Activated CD4-positive, alpha-beta T cell treated with anti-CD3 and anti-CD28 coated beads for 36 hours (primary cell): ENCODE results near the gene ITPRIPL2. TPM values are rescaled to one million over a fixed set of nuclear protein-coding genes. Genes with fewer than 3 reads are reported as not detected.

Experiments used
- ATAC-seq: fragments of 200-7000 bp; cut with Tn5 transposase; one replicate; pipeline ENCODE4 v1.10.0; 2021; ENCODE audit warnings: mild to moderate bottlenecking, moderate library complexity
- CTCF ChIA-PET: fragments of 350-600 bp; sonication (Branson Sonifier 250); formaldehyde crosslinking; loops from one replicate; lab custom pipeline; 2021; ENCODE audit warnings: antibody characterized with exemption; lab: Charles Lee
- POLR2A ChIA-PET: fragments of 350-600 bp; sonication (Branson Sonifier 250); formaldehyde crosslinking; loops from one replicate; lab custom pipeline; 2021; ENCODE audit warnings: antibody characterized with exemption, inconsistent platforms; lab: Charles Lee
- DNase-seq: peaks from one replicate; pipeline ENCODE4 v3.0.0-alpha.2; 2020
- H3K27ac Mint-ChIP-seq: one replicate; pipeline ENCODE4 v1.8.0; 2021; ENCODE audit warnings: mixed read lengths
- H3K27me3 Mint-ChIP-seq: one replicate; pipeline ENCODE4 v1.8.0; 2021; ENCODE audit warnings: mixed read lengths
- H3K36me3 Mint-ChIP-seq: one replicate; pipeline ENCODE4 v1.8.0; 2021; ENCODE audit warnings: low read depth, mixed read lengths
- H3K4me1 Mint-ChIP-seq: one replicate; pipeline ENCODE4 v1.8.0; 2021; ENCODE audit warnings: mixed read lengths
- H3K4me3 Mint-ChIP-seq: one replicate; pipeline ENCODE4 v1.8.0; 2021; ENCODE audit warnings: mild to moderate bottlenecking, moderate library complexity, mixed read lengths
- H3K9me3 Mint-ChIP-seq: one replicate; pipeline ENCODE4 v1.8.0; 2021; ENCODE audit warnings: low read depth, mixed read lengths
- intact Hi-C, 2 experiments: fragments of 100-400 bp; cut with DNase I in 1 of 2; cut with micrococcal nuclease in 1 of 2; formaldehyde crosslinking; loops; one replicate each; pipeline versions ENCODE4 v1.14.2 to v1.15.1; 2022 to 2024; cut with DNase I, micrococcal nuclease
- total RNA-seq, 2 experiments: library from RNA; stranded (reverse); gene quantifications; one replicate each; pipeline ENCODE4 v1.2.3, GENCODE V29; 2021

ITPRIPL2 gene
- total RNA-seq, 2 experiments from 2014 or later, result 2.4 to 4.2 TPM

DNA sequence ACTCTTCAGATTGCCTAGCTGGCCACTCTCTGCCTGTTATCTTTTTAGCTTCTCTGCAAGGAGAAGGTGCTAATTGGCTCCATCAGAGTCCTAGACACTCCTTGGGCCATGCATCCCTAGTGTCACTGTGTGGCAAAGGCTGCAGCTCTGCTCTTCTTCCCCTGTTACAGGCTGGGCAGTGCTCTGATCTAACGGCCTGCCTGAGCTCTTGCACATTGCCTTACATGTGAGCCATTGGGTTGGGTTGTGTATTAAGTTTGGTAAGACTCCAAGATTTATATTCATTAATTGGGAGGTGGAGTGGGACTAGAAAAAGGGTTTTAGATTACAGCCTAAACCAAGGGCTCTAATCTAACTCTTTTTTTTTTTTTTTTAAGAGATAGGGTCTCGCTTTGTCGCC, 31.2 kb downstream of the ITPRIPL2 start:
- no peaks in the 10 kb centered on the region for H3K36me3 Mint-ChIP-seq
- ChIA-PET CTCF (interaction anchor here (0.6 to 1.1 kb wide), 2 partner anchors 286 to 358 kb away, joined by 3 read pairs; no protein-coding TSS in a partner anchor), POLR2A (no interaction called here)
- H3K4me1 Mint-ChIP-seq, result no peaks in the 10 kb centered on the region
- no peak overlapping the region for H3K4me3 Mint-ChIP-seq
- peaks cover 19% of the 10 kb centered on the region for H3K27me3 Mint-ChIP-seq
- DNase-seq (no peak), ATAC-seq (no peak)
- H3K9me3 Mint-ChIP-seq, result peaks cover 2% of the 10 kb centered on the region
- intact Hi-C loops, result no loop called here
- H3K27ac Mint-ChIP-seq, result no peak overlapping the region

DNA sequence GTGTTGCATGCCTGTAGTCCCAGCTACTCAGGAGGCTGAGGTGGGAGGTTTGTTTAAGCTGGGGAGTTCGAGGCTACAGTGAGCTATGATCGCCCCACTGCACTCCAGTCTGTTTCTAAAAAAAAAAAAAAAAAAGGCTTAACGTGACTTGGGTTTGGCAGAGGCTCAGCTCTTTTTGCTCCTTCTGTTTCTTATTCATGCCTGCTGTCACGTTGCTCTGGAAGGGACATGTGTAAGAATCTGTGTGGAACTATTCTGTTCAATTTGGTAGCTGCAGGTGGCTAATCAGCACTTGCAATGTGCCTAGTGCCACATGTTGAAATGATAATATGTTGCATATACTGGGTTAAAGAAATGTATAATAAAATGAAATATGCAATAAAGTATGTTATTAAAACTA, 33.4 kb downstream of the ITPRIPL2 start:
- DNase-seq (no peak), ATAC-seq (no peak)
- ChIA-PET CTCF (no interaction called here), POLR2A (no interaction called here)
- Mint-ChIP-seq H3K27me3 (peaks cover 14% of the 10 kb centered on the region), H3K9me3 (peaks cover 2% of the 10 kb centered on the region), H3K4me3 (no peak overlapping the region), H3K36me3 (no peaks in the 10 kb centered on the region), H3K27ac (no peak overlapping the region), H3K4me1 (no peaks in the 10 kb centered on the region)
- intact Hi-C loops, result no loop called here

DNA sequence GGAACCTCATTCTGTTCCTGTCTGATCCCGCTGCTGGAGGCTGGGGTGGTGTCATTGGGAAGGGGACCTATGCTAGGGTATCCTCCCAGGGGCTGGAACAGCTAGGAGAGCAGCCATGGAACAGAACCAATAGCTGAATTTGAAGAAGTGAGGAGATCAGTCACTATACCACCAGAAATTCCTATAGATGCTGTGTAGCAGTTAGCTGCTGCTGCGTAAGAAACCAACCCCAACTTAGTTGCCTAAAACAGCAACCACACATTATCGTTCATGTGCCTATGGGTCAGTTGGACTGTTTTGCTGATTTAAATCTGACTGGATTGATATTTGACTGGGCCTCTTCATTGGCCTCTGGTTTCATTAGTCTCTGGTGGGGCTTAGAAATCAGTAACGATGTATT, 33.9 kb downstream of the ITPRIPL2 start:
- no peak overlapping the region for H3K27ac Mint-ChIP-seq
- no peaks in the 10 kb centered on the region for H3K4me1 Mint-ChIP-seq
- H3K9me3 Mint-ChIP-seq, result peaks cover 2% of the 10 kb centered on the region
- DNase-seq (no peak), ATAC-seq (no peak)
- POLR2A ChIA-PET, result interaction anchor here (0.6 kb wide), 1 partner anchor 759 kb away, joined by 4 read pairs; no protein-coding TSS in a partner anchor
- H3K4me3 Mint-ChIP-seq, result no peak overlapping the region
- intact Hi-C loops, result no loop called here
- CTCF ChIA-PET, result no interaction called here
- H3K36me3 Mint-ChIP-seq, result no peaks in the 10 kb centered on the region
- H3K27me3 Mint-ChIP-seq, result peaks cover 14% of the 10 kb centered on the region

- ATAC-seq (no peak), DNase-seq (no peak)
- Mint-ChIP-seq H3K9me3 (peaks cover 2% of the 10 kb centered on the region), H3K27ac (no peak overlapping the region), H3K27me3 (peaks cover 15% of the 10 kb centered on the region), H3K4me3 (no peak overlapping the region), H3K36me3 (no peaks in the 10 kb centered on the region), H3K4me1 (no peaks in the 10 kb centered on the region)
- ChIA-PET POLR2A (interaction anchor here (0.6 kb wide), 1 partner anchor 758 kb away, joined by 4 read pairs; no protein-coding TSS in a partner anchor), CTCF (no interaction called here)
- intact Hi-C loops, result no loop called here
These were observed 34.4 kb downstream of the ITPRIPL2 start for GRCh38 chr16:19148189-19148588.

DNA sequence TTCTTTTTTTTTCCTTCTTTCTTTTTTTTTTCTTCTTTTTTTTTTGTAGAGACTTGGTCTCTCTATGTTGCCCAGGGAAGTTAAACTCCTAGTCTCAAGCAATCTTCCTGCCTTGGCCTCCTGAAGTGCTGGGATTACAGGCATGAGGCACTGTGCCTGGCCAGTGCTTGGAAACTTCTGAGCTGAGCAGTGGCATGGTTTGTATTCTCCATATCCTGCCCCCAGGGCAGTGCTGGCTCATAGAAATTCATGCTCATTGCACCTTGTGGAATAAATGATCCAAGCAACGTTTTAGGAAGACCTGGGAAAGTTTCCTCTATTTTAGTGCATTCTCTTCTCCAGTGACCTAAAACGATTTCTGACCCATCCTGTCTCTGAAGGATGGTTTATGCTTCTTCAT, 37.5 kb downstream of the ITPRIPL2 start:
- no peak overlapping the region for H3K4me3 Mint-ChIP-seq
- H3K27ac Mint-ChIP-seq, result no peak overlapping the region
- POLR2A ChIA-PET, result no interaction called here
- H3K9me3 Mint-ChIP-seq, result peaks cover 2% of the 10 kb centered on the region
- intact Hi-C loops, result no loop called here
- H3K36me3 Mint-ChIP-seq, result no peaks in the 10 kb centered on the region
- CTCF ChIA-PET, result interaction anchor here (0.6 kb wide), 1 partner anchor 948 kb away, joined by 3 read pairs; no protein-coding TSS in a partner anchor
- ATAC-seq (no peak), DNase-seq (no peak)
- peaks cover 16% of the 10 kb centered on the region for H3K27me3 Mint-ChIP-seq
- no peaks in the 10 kb centered on the region for H3K4me1 Mint-ChIP-seq

DNA sequence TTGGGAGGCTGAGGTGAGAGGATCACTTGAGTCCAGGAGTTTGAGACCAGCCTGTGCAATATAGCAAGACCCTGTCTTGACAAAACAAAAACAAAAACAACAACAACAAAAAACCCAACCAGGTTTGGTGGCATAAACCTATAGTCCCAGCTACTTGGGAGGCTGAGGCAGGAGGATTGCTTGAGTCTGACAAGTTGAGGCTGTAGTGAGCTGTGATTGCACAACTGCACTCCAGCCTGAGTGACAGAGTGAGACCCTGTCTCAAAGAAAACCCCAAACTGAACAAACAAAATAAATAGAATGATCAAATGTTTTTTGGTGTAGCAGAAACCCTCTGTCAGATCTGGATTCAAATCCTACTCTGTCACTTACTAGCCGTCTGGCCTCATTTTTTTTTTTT, 38.3 kb downstream of the ITPRIPL2 start:
- Mint-ChIP-seq H3K27me3 (peaks cover 13% of the 10 kb centered on the region), H3K36me3 (no peaks in the 10 kb centered on the region), H3K27ac (no peak overlapping the region), H3K4me1 (no peaks in the 10 kb centered on the region), H3K4me3 (no peak overlapping the region), H3K9me3 (peaks cover 2% of the 10 kb centered on the region)
- POLR2A ChIA-PET, result no interaction called here
- ATAC-seq, result no peak
- CTCF ChIA-PET, result interaction anchor here (0.6 kb wide), 1 partner anchor 947 kb away, joined by 3 read pairs; no protein-coding TSS in a partner anchor
- no peak for DNase-seq
- intact Hi-C loops, result no loop called here

- Mint-ChIP-seq H3K27me3 (peaks cover 8% of the 10 kb centered on the region), H3K36me3 (no peaks in the 10 kb centered on the region), H3K27ac (no peak overlapping the region), H3K4me1 (no peaks in the 10 kb centered on the region), H3K9me3 (no peaks in the 10 kb centered on the region), H3K4me3 (no peak overlapping the region)
- ChIA-PET CTCF (no interaction called here), POLR2A (no interaction called here)
- intact Hi-C loops, result no loop called here
- DNase-seq, result peak; percentile 14
- no peak for ATAC-seq
These were observed 40.1 kb downstream of the ITPRIPL2 start for GRCh38 chr16:19153876-19154275.

DNA sequence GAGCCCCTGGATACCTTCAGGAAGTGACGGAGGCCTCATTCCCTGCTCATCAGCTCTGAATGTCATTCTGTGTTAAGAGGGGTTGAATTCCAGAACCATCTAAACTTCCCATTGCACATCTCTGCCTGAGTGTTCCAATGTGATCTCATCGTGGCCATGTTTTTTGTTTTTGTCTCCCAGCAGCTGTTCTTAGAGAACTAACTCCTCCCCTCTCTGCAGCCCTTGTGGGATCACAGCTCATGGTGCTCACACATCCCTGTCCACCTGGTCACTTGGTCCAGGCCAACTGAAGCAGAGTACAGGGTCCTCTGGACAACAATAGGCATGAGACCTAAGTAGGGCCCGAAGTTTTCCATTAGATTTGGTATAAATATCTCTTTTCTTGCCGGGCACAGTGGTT, 48.3 kb downstream of the ITPRIPL2 start:
- ChIA-PET POLR2A (no interaction called here), CTCF (no interaction called here)
- intact Hi-C loops, result loop anchor here in 1 of 2 experiments (10.0 kb wide), 1 partner anchor 63 kb away; no protein-coding TSS in a partner anchor
- no peaks in the 10 kb centered on the region for H3K36me3 Mint-ChIP-seq
- H3K27me3 Mint-ChIP-seq, result no peaks in the 10 kb centered on the region
- DNase-seq (no peak), ATAC-seq (no peak)
- no peak overlapping the region for H3K4me3 Mint-ChIP-seq
- H3K9me3 Mint-ChIP-seq, result peaks cover 5% of the 10 kb centered on the region
- no peaks in the 10 kb centered on the region for H3K4me1 Mint-ChIP-seq
- H3K27ac Mint-ChIP-seq, result no peak overlapping the region

DNA sequence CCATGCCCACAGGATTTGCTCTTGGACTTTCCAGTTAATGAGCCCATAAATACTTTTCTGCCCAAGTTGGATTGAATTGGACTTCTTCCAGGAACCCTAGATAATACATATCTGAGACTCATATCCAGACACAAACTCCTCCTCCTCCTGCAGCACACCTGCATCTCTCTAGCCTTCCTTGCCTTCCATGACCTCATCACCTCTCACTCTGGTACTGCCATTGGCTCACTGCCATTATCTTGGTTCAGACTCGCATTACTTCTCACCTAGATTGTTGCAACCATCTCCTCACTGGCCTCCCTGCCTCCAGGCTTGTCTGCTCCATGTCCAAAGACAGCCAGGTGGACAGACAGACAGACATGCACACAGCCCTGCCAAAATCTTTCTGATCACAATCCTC, 49.5 kb downstream of the ITPRIPL2 start:
- Mint-ChIP-seq H3K9me3 (peaks cover 5% of the 10 kb centered on the region), H3K27me3 (peaks cover 2% of the 10 kb centered on the region), H3K36me3 (no peaks in the 10 kb centered on the region), H3K4me3 (no peak overlapping the region), H3K4me1 (no peaks in the 10 kb centered on the region), H3K27ac (no peak overlapping the region)
- ChIA-PET POLR2A (no interaction called here), CTCF (interaction anchor here (0.6 to 0.7 kb wide), 2 partner anchors 22 to 25 kb away, joined by 3 read pairs; no protein-coding TSS in a partner anchor)
- no peak for DNase-seq
- intact Hi-C loops, result loop anchor here in 1 of 2 experiments (10.0 kb wide), 1 partner anchor 62 kb away; no protein-coding TSS in a partner anchor
- no peak for ATAC-seq

DNA sequence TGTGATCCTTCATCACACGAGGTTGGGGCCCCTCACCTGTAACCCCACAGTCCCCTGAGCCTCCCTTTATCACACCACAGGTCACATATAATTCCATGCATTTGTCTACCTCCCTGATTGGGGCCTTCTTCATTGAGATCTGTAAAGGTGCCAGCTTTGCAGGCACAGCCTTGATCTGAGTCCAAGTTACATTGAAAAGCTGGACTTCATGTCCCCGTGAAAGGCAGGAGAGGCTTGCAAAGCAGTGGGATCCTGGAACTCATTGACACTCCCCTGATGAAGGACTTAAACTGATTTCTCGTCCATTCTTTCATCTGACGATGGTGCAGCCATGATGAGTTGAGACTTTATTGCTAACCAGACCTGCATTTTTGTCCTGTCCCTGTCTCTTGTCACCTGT, 50.5 kb downstream of the ITPRIPL2 start:
- Mint-ChIP-seq H3K9me3 (peaks cover 5% of the 10 kb centered on the region), H3K27ac (no peak overlapping the region), H3K36me3 (no peaks in the 10 kb centered on the region), H3K4me1 (no peaks in the 10 kb centered on the region), H3K27me3 (peaks cover 3% of the 10 kb centered on the region), H3K4me3 (no peak overlapping the region)
- POLR2A ChIA-PET, result no interaction called here
- no peak for ATAC-seq
- CTCF ChIA-PET, result interaction anchor here (0.6 kb wide), 1 partner anchor 155 kb away, joined by 3 read pairs; no protein-coding TSS in a partner anchor
- DNase-seq, result no peak
- intact Hi-C loops, result loop anchor here in 1 of 2 experiments (10.0 kb wide), 1 partner anchor 61 kb away; no protein-coding TSS in a partner anchor

- POLR2A ChIA-PET, result no interaction called here
- DNase-seq (no peak), ATAC-seq (no peak)
- no peak overlapping the region for H3K27ac Mint-ChIP-seq
- CTCF ChIA-PET, result no interaction called here
- intact Hi-C loops, result loop anchor here in 1 of 2 experiments (5.0 to 10.0 kb wide), 2 partner anchors 60 to 212 kb away; no protein-coding TSS in a partner anchor
- H3K36me3 Mint-ChIP-seq, result no peaks in the 10 kb centered on the region
- H3K4me3 Mint-ChIP-seq, result no peak overlapping the region
- H3K9me3 Mint-ChIP-seq, result peaks cover 5% of the 10 kb centered on the region
- peaks cover 11% of the 10 kb centered on the region for H3K27me3 Mint-ChIP-seq
- no peaks in the 10 kb centered on the region for H3K4me1 Mint-ChIP-seq
These were observed 51.3 kb downstream of the ITPRIPL2 start for GRCh38 chr16:19165101-19165500.

DNA sequence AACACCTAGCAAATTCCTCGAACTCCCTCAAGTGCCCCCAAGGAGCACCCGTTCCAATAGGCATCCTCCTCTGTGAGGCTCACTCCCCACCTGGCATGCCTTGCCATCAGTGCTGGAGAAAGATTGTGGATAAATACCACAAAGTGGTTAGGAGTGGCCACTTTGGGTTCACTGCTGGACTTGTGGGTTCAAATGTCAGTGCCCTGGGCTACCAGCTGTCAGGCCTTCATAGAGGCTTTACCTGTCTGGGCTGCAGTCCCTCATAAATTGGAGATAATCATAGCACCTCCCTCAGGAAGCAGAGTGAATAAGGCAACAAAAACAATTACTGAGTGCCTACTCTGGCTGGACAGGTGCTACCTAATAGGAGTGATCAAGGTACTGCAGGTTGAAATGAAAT, 52.7 kb downstream of the ITPRIPL2 start:
- no peaks in the 10 kb centered on the region for H3K4me1 Mint-ChIP-seq
- no peaks in the 10 kb centered on the region for H3K36me3 Mint-ChIP-seq
- H3K27ac Mint-ChIP-seq, result no peak overlapping the region
- DNase-seq (no peak), ATAC-seq (no peak)
- intact Hi-C loops, result loop anchor here (2.0 to 10.0 kb wide), 3 partner anchors 58 to 336 kb away; no protein-coding TSS in a partner anchor
- POLR2A ChIA-PET, result no interaction called here
- peaks cover 14% of the 10 kb centered on the region for H3K27me3 Mint-ChIP-seq
- no peak overlapping the region for H3K4me3 Mint-ChIP-seq
- peaks cover 5% of the 10 kb centered on the region for H3K9me3 Mint-ChIP-seq
- CTCF ChIA-PET, result interaction anchor here (0.6 kb wide), 1 partner anchor 80 kb away, joined by 3 read pairs; no protein-coding TSS in a partner anchor
